H1 (cell line): ENCODE measurements around the gene PDGFB. TPM values are rescaled to one million over a fixed set of nuclear protein-coding genes. Genes with fewer than 3 reads are reported as not detected.
A peak's percentile ranks its signal among the peaks of the same experiment; 100 is the strongest.

ENCODE experiments used
- CTCF ChIA-PET: fragments of 300-600 bp; sonication (Branson Sonifier 250); formaldehyde crosslinking; loops from one replicate; lab custom pipeline; 2021; ENCODE audit not compliant: partially characterized antibody; lab: Charles Lee
- POLR2A ChIA-PET: fragments of 300-600 bp; sonication (Branson Sonifier 250); formaldehyde crosslinking; loops from one replicate; lab custom pipeline; 2021; ENCODE audit warnings: inconsistent platforms; ENCODE audit not compliant: partially characterized antibody; lab: Charles Lee
- DNase-seq, 2 experiments: peaks; one replicate each; pipeline versions ENCODE4 v3.0.0 to v3.0.0-alpha.2; 2010 to 2022; ENCODE audit warnings: low spot score in 2 of 2, low read depth in 1 of 2, mixed read lengths in 1 of 2
- FAIRE-seq: peaks from 2 replicates; lab custom pipeline; 2011; peaks lifted over from hg19 to GRCh38; lab: Jason Lieb, UNC
- H2AFZ ChIP-seq: 2 replicates; pipeline ENCODE4 v1.8.1; 2012; ENCODE audit warnings: low read length, inconsistent platforms
- H2AK5ac ChIP-seq: 2 replicates; pipeline ENCODE4 v1.6.1; 2013; ENCODE audit warnings: low read depth, low read length
- H2BK120ac ChIP-seq: replicated peaks from 2 replicates; pipeline ENCODE3; 2013; ENCODE audit warnings: low read depth, low read length, inconsistent platforms
- H2BK12ac ChIP-seq: 2 replicates; pipeline ENCODE4 v1.6.1; 2013; ENCODE audit warnings: low read depth, low read length
- H2BK15ac ChIP-seq: 2 replicates; pipeline ENCODE4 v1.6.1; 2013; ENCODE audit warnings: low read length
- H2BK20ac ChIP-seq: 2 replicates; pipeline ENCODE4 v1.6.1; 2013; ENCODE audit warnings: low read length
- H2BK5ac ChIP-seq: 2 replicates; pipeline ENCODE4 v1.6.1; 2013; ENCODE audit warnings: low read depth, low read length
- H3K14ac ChIP-seq: 2 replicates; pipeline ENCODE4 v1.6.1; 2013; ENCODE audit warnings: inconsistent platforms; ENCODE audit not compliant: insufficient read length
- H3K18ac ChIP-seq: 2 replicates; pipeline ENCODE4 v1.6.1; 2013; ENCODE audit warnings: low read length; ENCODE audit errors: extremely low read depth
- H3K23ac ChIP-seq: 2 replicates; pipeline ENCODE4 v1.6.1; 2013; ENCODE audit warnings: inconsistent platforms; ENCODE audit not compliant: insufficient read length
- H3K23me2 ChIP-seq: 2 replicates; pipeline ENCODE4 v1.6.1; 2013; ENCODE audit warnings: low read depth, low read length
- H3K27ac ChIP-seq: 2 replicates; pipeline ENCODE4 v1.6.1; 2011; ENCODE audit warnings: low read depth, low read length, inconsistent platforms
- H3K27me3 ChIP-seq, 4 experiments: replicated peaks in 1 of 4; 1 replicate in 1 of 4; 2 replicates in 3 of 4; pipeline versions ENCODE4 v1.6.1 to v1.8.1; 2011 to 2013; ENCODE audit warnings: low read length in 3 of 4, mild to moderate bottlenecking in 3 of 4, inconsistent platforms in 2 of 4, mixed read lengths in 2 of 4, moderate library complexity in 1 of 4; ENCODE audit not compliant: control insufficient read depth in 3 of 4, insufficient read depth in 3 of 4; ENCODE audit errors: extremely low read depth in 1 of 4
- H3K36me3 ChIP-seq, 4 experiments: 2 replicates each; pipeline versions ENCODE4 v1.6.1 to v1.8.1; 2011 to 2013; ENCODE audit warnings: mild to moderate bottlenecking in 4 of 4, low read length in 3 of 4, moderate library complexity in 2 of 4, control low read depth in 1 of 4, inconsistent platforms in 1 of 4; ENCODE audit not compliant: insufficient read depth in 4 of 4, control insufficient read depth in 2 of 4
- H3K4ac ChIP-seq: replicated peaks from 2 replicates; pipeline ENCODE3; 2013; ENCODE audit warnings: low read length, low read depth, mixed read lengths, inconsistent platforms; ENCODE audit not compliant: insufficient read length
- H3K4me1 ChIP-seq, 4 experiments: replicated peaks in 1 of 4; 1 replicate in 1 of 4; 2 replicates in 3 of 4; pipeline versions ENCODE4 v1.6.1 to v1.8.1; 2011 to 2013; ENCODE audit warnings: low read length in 3 of 4, inconsistent platforms in 2 of 4, mixed read lengths in 1 of 4; ENCODE audit not compliant: insufficient read depth in 4 of 4, control insufficient read depth in 3 of 4
- H3K4me2 ChIP-seq, 2 experiments: 2 replicates each; pipeline versions ENCODE4 v1.6.1 to v1.8.1; 2011 to 2013; ENCODE audit warnings: low read depth in 2 of 2, low read length in 2 of 2, control low read depth in 1 of 2, inconsistent platforms in 1 of 2, mild to moderate bottlenecking in 1 of 2; ENCODE audit not compliant: insufficient read depth in 1 of 2
- H3K4me3 ChIP-seq, 4 experiments: fragments of 200-600, 300-600 bp in 1 of 4; sonication (generic), shearing (Covaris generic), sonication (Bioruptor Twin) in 1 of 4; 2 replicates each; pipeline versions ENCODE4 v1.5.1 to v1.8.1; 2011 to 2016; ENCODE audit warnings: low read length in 4 of 4, low read depth in 3 of 4, control low read depth in 2 of 4, inconsistent platforms in 2 of 4, mild to moderate bottlenecking in 2 of 4, mixed read lengths in 1 of 4, moderate library complexity in 1 of 4; ENCODE audit not compliant: insufficient read depth in 2 of 4; ENCODE audit errors: extremely low read depth in 1 of 4
- H3K56ac ChIP-seq: replicated peaks from 2 replicates; pipeline ENCODE3; 2013; ENCODE audit warnings: low read depth, mild to moderate bottlenecking, mixed read lengths, low read length, inconsistent platforms; ENCODE audit not compliant: insufficient read length
- H3K79me1 ChIP-seq: 2 replicates; pipeline ENCODE4 v1.6.1; 2013; ENCODE audit warnings: low read depth, low read length, control low read depth
- H3K79me2 ChIP-seq, 2 experiments: 2 replicates each; pipeline versions ENCODE4 v1.6.1 to v1.8.1; 2012 to 2013; ENCODE audit warnings: low read length in 2 of 2, mild to moderate bottlenecking in 2 of 2, inconsistent platforms in 1 of 2; ENCODE audit not compliant: insufficient read depth in 2 of 2, control insufficient read depth in 1 of 2
- H3K9ac ChIP-seq, 4 experiments: replicated peaks in 1 of 4; 1 replicate in 1 of 4; 2 replicates in 3 of 4; pipeline versions ENCODE4 v1.6.1 to v1.8.1; 2011 to 2013; ENCODE audit warnings: low read depth in 3 of 4, low read length in 3 of 4, control low read depth in 2 of 4, mild to moderate bottlenecking in 2 of 4, moderate library complexity in 2 of 4, inconsistent platforms in 1 of 4; ENCODE audit errors: extremely low read depth in 1 of 4
- H3K9me3 ChIP-seq, 2 experiments: 2 replicates each; pipeline versions ENCODE4 v1.6.1 to v1.8.1; 2012 to 2013; ENCODE audit warnings: mild to moderate bottlenecking in 2 of 2, moderate library complexity in 2 of 2, control low read depth in 1 of 2, inconsistent platforms in 1 of 2, low read depth in 1 of 2, low read length in 1 of 2, mixed read lengths in 1 of 2; ENCODE audit not compliant: insufficient read depth in 2 of 2
- H4K20me1 ChIP-seq, 2 experiments: replicated peaks in 1 of 2; 2 replicates each; pipeline versions ENCODE3 to v1.8.1; 2011 to 2013; ENCODE audit warnings: inconsistent platforms in 2 of 2, low read length in 2 of 2, mild to moderate bottlenecking in 1 of 2; ENCODE audit not compliant: insufficient read depth in 2 of 2, control insufficient read depth in 1 of 2
- H4K5ac ChIP-seq: 2 replicates; pipeline ENCODE4 v1.6.1; 2013; ENCODE audit warnings: low read length, low read depth, mixed read lengths, inconsistent platforms; ENCODE audit not compliant: insufficient read length
- H4K8ac ChIP-seq: 2 replicates; pipeline ENCODE4 v1.8.0; 2013; ENCODE audit warnings: mild to moderate bottlenecking, moderate library complexity, low read length, inconsistent platforms; ENCODE audit not compliant: insufficient read depth; ENCODE audit errors: extremely low read depth
- H4K91ac ChIP-seq: replicated peaks from 2 replicates; pipeline ENCODE3; 2013; ENCODE audit warnings: low read length, mixed read lengths, inconsistent platforms; ENCODE audit not compliant: insufficient read length
- CEBPB ChIP-seq: IDR thresholded peaks from 2 replicates; pipeline ENCODE4 v1.6.1; 2012; ENCODE audit warnings: low read depth, low read length
- CTBP2 ChIP-seq: IDR thresholded peaks from 2 replicates; pipeline ENCODE4 v1.7.0; 2011; ENCODE audit warnings: borderline replicate concordance, mild to moderate bottlenecking, moderate library complexity, mixed read lengths, low read length; ENCODE audit not compliant: insufficient read depth, insufficient read length
- MAX ChIP-seq: IDR thresholded peaks from 2 replicates; pipeline ENCODE4 v1.6.1; 2012; ENCODE audit warnings: inconsistent platforms
- SAP30 ChIP-seq: fragments of 300-600 bp; sonication (generic); IDR thresholded peaks from 2 replicates; pipeline ENCODE4 v1.7.1; 2012; ENCODE audit warnings: low read length, moderate library complexity, mild to moderate bottlenecking, inconsistent platforms; ENCODE audit not compliant: insufficient read depth, insufficient replicate concordance
- TCF12 ChIP-seq: IDR thresholded peaks from 2 replicates; pipeline ENCODE4 v1.6.1; 2011; ENCODE audit warnings: low read depth, mild to moderate bottlenecking, low read length
- WGBS, 2 experiments: shearing (Covaris generic) in 1 of 2; methylation state at CpG; one replicate each; pipeline versions ENCODE4 v1.1.6 to v1.1.7; 2013 to 2015; ENCODE audit warnings: low lambda C conversion rate in 2 of 2, mixed read lengths in 2 of 2, inconsistent platforms in 1 of 2, low coverage in 1 of 2, missing lambda C conversion rate in 1 of 2; ENCODE audit not compliant: insufficient replicate concordance in 2 of 2, insufficient coverage in 1 of 2, insufficient read length in 1 of 2; ENCODE audit errors: extremely low coverage in 1 of 2, missing lambda C conversion rate in 1 of 2; 5-methylcytosine and 5-hydroxymethylcytosine counted together
- polyA plus RNA-seq, 7 experiments: library from polyadenylated mRNA; depleted of rRNA in 3 of 7; stranded (reverse) in 5 of 7; unstranded in 2 of 7; fragments of >200 nt in 5 of 7; fragments of 200-250 nt in 2 of 7; gene quantifications; 1 replicate in 5 of 7; 2 replicates in 1 of 7; 4 replicates in 1 of 7; pipeline versions ENCODE4 v1.2.1 to v1.2.3, GENCODE V29; 2011 to 2013; ENCODE audit warnings: missing spikeins in 2 of 7, mixed read lengths in 2 of 7
- total RNA-seq: library from RNA; stranded (reverse); fragmentation: NEBNext Ultra II Directional; extraction: Animal tissue kit (Norgen Biotek cat#: 25700); gene quantifications from 2 replicates; pipeline ENCODE4 v1.2.1, GENCODE V29; 2021
- TF ChIP-seq, protein P1 (sequence below), 3 experiments: IDR thresholded peaks; 1 replicate in 2 of 3; 2 replicates in 1 of 3; pipeline versions ENCODE4 v1.5.1 to v1.6.1; 2011; ENCODE audit warnings: low read length in 3 of 3, mild to moderate bottlenecking in 3 of 3, inconsistent platforms in 2 of 3, low read depth in 1 of 3, moderate library complexity in 1 of 3; ENCODE audit not compliant: insufficient read depth in 1 of 3; ENCODE audit errors: control extremely low read depth in 1 of 3

The PDGFB gene
- total and polyA plus RNA-seq, 2 of the 8 experiments (the other 6 are each of a cell fraction or from before 2014, with no cell fraction given) = 3.9 to 8.5 TPM

DNA sequence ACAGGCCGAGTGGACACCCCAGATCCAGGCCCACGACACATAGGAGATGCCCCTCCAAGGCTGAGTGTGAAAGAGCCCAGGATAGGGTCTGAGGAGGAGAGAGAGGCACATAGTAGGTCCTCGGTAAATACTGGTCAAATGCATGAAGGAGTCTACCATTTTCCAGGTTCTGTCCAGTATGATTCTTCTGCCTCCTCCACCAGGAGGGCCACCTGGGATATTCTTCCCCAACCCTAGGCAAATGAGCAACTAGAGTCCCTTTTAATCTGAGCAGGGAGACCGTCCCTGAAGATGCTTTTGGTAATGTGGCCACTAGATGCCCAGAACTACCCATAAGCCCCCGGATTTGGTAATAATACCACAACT is 6.7 kb downstream of the PDGFB start:
- FAIRE-seq (no peak), DNase-seq (no peak)
- Histone ChIP-seq H2BK12ac (no peak overlapping the region), H3K23ac (no peak overlapping the region), H3K79me1 (no peaks in the 10 kb centered on the region), H4K91ac (no peak overlapping the region), H3K27me3 (peaks cover under 1 to 33% (median 24%) of the 10 kb centered on the region in 4 experiments; a peak in 6 of 7 replicates), H2BK20ac (0 out of 2 replicates have a peak overlapping the region, but pooled peaks have one; percentile 48), H3K4me1 (peaks cover 4 to 37% (median 32%) of the 10 kb centered on the region in 4 experiments), H3K4ac (no peak overlapping the region), H2BK15ac (no peak overlapping the region), H4K20me1 (peaks cover 0 to 2% of the 10 kb centered on the region in 2 experiments), H2BK120ac (no peak overlapping the region), H4K8ac (no peak overlapping the region), H3K56ac (no peak overlapping the region), H3K9me3 (no peaks in the 10 kb centered on the region), H2AFZ (no peak overlapping the region), H3K4me2 (no peak overlapping the region), H3K14ac (no peak overlapping the region), H3K23me2 (peaks cover 7% of the 10 kb centered on the region; the same call in 1 of the 2 replicates), H2BK5ac (no peak overlapping the region), H3K18ac (no peak overlapping the region), H3K27ac (no peak overlapping the region), H2AK5ac (no peak overlapping the region), H4K5ac (no peak overlapping the region), H3K36me3 (no peaks in the 10 kb centered on the region; a peak in 1 of 8 replicates), H3K79me2 (no peaks in the 10 kb centered on the region), H3K9ac (no peak overlapping the region), H3K4me3 (no peak overlapping the region)
- ChIA-PET POLR2A (interaction anchor here (1.1 to 8.5 kb wide), 3 partner anchors 9 to 79 kb away, joined by 3 to 89 read pairs (median 3); partner anchors contain the start of gene RPL3), CTCF (interaction anchor here (0.6 to 1.8 kb wide), 3 partner anchors 30 to 67 kb away, joined by 3 to 6 read pairs (median 3); no protein-coding TSS in a partner anchor)
- TF ChIP-seq TCF12 (no peak), SAP30 (no peak), MAX (no peak), CTBP2 (no peak), CEBPB (no peak)
- TF ChIP-seq, protein P1, sequence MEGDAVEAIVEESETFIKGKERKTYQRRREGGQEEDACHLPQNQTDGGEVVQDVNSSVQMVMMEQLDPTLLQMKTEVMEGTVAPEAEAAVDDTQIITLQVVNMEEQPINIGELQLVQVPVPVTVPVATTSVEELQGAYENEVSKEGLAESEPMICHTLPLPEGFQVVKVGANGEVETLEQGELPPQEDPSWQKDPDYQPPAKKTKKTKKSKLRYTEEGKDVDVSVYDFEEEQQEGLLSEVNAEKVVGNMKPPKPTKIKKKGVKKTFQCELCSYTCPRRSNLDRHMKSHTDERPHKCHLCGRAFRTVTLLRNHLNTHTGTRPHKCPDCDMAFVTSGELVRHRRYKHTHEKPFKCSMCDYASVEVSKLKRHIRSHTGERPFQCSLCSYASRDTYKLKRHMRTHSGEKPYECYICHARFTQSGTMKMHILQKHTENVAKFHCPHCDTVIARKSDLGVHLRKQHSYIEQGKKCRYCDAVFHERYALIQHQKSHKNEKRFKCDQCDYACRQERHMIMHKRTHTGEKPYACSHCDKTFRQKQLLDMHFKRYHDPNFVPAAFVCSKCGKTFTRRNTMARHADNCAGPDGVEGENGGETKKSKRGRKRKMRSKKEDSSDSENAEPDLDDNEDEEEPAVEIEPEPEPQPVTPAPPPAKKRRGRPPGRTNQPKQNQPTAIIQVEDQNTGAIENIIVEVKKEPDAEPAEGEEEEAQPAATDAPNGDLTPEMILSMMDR (IDR thresholded peaks at IDR 0.05; ENCODE audit: control extremely low read depth in 1 of 3, insufficient read depth in 1 of 3, low read depth in 1 of 3, low read length in 3 of 3) = no peak
- WGBS, 2 experiments = 95% methylated on average over 5 of the region's 5 CpGs; no CpG with 5 or more reads in 1 of the 2 experiments
